Measurements from ENCODE around the gene APLF.
A peak's percentile ranks its signal among the peaks of the same experiment; 100 is the strongest.

The APLF gene, protein sequence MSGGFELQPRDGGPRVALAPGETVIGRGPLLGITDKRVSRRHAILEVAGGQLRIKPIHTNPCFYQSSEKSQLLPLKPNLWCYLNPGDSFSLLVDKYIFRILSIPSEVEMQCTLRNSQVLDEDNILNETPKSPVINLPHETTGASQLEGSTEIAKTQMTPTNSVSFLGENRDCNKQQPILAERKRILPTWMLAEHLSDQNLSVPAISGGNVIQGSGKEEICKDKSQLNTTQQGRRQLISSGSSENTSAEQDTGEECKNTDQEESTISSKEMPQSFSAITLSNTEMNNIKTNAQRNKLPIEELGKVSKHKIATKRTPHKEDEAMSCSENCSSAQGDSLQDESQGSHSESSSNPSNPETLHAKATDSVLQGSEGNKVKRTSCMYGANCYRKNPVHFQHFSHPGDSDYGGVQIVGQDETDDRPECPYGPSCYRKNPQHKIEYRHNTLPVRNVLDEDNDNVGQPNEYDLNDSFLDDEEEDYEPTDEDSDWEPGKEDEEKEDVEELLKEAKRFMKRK

GRCh38 chr2:68467077-68467960 lies at the start of gene APLF, which contains the start of gene FBXO48:
Gene APLF, plus strand, starts transcription at chr2:68467585. Its CDS starts 147 bp downstream, at chr2:68467732.
Gene FBXO48, minus strand, starts transcription at chr2:68467294. Its CDS starts 2,149 bp downstream, at chr2:68465145.
- DNase-seq = peak; percentile 98

DNA sequence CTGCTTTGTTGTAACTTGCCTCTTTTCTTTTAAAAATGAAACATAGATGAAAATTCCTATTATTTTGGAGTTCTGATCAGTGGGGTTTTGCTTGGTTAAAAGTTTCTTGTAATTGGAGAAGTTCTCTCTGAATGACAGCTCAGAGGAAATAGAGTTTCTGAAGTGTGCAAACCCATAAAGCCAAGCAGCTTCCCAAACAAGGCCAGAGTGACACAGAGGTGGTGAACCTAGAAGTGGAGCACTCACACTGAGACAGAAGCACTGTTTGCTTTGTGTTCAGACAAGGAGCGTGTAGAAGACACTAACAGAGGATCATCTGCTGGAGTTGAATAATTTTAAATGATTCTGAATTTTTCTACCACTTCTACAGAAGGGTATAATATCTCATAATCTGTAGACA lies 49.5 kb upstream of the APLF start:
- no peak for DNase-seq

GRCh38 chr2:68418419-68418818 lies 49.0 kb upstream of the APLF start:
- no peak for DNase-seq

DNA sequence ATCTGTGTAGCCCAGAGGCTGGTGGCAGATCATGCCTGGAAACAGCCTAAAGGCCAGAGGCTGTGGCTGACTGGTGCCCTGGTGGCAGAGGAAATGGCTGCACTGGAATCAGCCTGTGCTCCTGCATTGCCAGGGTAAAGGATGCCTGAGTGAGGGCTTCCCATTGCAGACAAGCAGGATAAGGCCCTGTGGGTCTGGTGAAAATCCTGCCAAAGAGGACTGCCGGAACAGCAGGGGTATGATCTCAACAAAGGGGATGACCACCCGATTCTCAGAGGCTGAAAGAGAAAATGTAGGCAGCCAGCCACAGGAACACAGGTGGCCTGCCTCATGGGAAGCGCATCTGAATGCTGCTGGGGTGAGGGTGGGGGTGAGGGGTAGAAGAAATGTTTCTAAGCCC lies 48.5 kb upstream of the APLF start:
- no peak for DNase-seq

DNA sequence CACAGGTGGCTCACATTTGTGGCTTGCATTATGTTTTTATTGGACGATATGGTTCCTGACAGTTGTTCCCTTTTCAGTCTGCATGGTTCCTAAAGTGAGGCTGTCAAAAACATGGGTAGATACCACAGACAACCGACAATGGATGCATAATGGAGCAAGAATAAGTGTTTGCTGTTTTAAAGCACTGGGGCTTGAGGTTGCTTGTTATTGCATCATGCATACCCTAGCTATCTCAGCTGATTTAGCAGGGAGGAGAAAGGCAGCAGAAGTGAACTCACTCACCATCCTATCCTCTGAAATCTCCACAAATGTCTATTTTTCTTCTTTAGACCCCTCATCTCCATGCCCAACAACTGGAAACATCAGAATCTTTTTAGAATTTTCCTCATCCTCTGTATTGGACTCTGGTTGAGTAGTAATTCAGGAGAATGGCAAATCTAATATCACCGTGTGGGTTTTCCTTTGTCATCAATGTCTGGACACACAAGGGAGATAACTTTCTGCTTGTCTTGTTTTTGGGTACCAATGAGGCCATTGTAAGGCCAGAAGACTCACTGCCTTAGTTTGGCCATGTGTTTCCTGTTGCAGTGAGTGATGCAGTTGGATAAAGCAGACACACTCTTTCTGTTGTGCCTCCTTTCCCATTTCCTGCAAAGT lies 47.0 kb upstream of the APLF start:
- no peak for DNase-seq

DNA sequence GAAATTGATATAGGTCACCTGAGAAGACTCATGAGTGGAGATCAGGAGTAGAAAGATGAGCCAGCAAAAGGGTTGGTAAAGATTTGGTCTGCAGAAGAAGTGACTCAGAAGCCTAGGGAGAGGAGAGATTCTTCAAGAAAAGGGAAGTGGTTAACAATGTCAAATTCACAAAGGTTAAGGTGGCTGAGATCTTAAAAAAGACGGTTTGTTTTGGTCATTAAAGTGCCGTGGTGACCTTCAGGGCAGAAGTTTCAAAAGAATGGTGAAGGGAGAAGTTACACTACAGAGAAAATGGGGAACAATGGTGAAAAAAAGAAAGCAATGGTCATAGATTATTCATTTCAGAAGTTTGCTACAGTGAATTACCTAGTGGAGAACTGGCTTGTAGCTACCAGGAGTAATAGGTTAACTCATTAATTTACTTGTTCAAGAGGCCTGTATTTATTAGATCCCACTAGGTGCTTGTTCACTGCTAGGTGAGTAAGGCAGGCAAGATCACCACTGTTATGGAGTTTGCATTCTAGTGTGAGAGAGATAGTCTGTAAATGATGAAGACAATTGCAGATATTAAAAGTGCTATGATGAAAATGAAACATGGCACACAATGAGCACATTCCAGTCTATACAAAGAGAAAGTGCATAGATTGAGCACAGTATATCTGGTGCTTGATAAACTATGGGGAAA lies 43.3 kb upstream of the APLF start:
- no peak for DNase-seq

DNA sequence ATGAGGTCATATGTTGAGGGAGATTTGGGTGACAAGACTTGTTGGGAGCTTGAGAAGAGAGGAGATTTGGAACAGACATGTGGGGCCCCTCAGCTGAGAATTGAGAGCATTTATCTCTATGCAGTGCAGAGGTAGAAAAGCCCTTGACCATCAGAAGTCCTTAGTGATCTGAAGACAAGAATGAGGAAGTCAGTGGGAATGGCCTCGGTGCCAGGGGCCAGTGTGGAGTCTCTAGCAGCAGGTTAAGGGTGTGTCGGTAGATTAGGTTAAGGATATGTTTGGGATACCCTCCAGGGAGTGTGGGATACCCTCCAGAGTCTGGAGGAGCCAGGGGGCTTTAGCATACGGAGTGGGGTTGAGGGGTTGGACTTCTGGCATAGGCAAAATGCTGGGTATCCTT lies 41.9 kb upstream of the APLF start:
- DNase-seq = no peak

DNA sequence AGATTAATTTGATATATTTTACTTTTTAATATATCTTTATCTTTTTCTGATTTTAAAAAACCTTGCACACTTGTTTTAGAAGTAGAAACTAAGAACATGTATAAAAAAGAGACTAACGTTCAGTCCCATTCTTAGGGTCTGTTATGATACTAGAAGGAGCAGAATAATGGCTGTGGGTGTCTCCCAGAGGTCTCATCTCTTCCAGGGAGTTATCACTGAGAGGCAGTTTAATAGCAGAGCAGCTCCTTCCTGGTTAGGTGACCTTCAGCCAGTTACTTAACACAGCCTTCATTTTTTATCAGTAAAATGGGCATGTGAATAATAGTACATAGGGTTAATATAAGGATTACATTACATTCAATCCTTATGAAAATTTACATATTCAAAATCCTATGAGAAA lies 40.9 kb upstream of the APLF start:
- DNase-seq = no peak

DNA sequence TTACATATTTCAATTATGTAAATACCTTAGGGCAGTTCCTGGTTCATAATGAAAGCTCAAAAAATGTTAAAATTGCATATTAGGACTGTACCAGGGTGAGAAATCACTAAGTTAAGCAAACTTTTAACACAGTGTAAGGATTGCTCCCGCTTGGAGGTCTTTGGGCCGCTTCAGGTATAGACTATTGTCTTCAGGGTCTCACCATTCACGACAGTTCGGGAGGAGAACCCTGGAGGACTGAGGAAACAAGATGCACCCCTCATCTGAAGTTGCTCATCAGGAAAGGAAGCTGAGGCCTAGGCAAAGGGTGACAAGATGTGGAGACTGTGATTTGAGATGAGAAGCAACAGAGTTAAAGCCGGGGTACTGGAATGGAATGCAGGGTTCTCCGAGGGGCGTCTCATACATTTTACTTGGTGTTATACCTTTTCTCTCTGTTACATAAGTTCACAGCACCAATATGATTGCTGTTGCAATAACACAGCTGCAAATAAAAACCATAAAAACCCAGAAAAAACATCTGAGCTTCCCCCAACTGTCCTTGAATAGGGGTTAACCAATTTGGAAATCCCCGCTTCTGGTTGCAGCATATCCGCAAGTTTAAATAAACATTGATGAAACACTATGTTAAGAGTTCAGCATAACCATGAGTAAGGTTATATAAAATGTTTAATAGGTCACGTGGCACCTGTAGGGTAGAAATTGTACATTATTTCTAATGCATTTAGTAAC lies 40.4 kb upstream of the APLF start:
- DNase-seq = no peak

DNA sequence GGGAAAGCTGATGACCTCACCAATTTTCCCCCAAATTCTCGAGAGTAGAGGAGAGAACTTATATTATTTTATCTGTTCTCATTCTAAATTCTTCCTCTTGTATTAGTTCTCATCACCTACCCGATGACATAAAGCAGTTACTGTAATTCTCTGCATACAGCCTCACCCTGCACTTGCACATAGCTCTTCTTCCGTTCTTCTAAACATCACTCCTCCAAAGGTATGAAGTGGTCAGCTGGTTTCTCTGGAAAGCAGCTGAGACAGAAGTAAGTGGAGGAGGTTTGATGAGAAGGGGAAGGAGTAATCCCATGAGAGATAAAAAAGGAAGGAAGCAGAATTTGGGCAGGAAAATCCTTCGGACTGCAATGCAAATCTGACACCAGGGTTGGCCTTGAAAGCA lies 39.3 kb upstream of the APLF start:
- no peak for DNase-seq

DNA sequence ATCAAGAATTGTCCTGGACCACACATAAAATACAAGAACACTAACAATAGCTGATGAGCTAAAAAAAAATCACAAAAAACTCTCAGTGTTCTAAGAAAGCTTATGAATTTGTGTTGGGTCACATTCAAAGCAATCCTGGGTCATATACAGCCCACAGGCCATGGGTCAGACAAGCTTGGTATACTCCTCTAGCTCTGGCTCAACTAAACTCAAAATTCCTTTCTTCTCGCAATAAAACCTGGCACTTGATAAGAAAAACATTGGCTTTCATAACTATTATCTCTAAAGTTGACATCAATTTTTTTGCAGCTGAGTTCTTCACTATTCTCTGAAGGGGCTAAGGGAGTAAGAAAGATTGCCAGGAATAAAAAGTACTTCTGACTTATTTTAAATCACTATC lies 38.6 kb upstream of the APLF start:
- DNase-seq = no peak

- DNase-seq = no peak
Measured at GRCh38 chr2:68429311-68429826, 38.0 kb upstream of the APLF start.

- no peak for DNase-seq
Measured at GRCh38 chr2:68431316-68431972, 35.9 kb upstream of the APLF start.

DNA sequence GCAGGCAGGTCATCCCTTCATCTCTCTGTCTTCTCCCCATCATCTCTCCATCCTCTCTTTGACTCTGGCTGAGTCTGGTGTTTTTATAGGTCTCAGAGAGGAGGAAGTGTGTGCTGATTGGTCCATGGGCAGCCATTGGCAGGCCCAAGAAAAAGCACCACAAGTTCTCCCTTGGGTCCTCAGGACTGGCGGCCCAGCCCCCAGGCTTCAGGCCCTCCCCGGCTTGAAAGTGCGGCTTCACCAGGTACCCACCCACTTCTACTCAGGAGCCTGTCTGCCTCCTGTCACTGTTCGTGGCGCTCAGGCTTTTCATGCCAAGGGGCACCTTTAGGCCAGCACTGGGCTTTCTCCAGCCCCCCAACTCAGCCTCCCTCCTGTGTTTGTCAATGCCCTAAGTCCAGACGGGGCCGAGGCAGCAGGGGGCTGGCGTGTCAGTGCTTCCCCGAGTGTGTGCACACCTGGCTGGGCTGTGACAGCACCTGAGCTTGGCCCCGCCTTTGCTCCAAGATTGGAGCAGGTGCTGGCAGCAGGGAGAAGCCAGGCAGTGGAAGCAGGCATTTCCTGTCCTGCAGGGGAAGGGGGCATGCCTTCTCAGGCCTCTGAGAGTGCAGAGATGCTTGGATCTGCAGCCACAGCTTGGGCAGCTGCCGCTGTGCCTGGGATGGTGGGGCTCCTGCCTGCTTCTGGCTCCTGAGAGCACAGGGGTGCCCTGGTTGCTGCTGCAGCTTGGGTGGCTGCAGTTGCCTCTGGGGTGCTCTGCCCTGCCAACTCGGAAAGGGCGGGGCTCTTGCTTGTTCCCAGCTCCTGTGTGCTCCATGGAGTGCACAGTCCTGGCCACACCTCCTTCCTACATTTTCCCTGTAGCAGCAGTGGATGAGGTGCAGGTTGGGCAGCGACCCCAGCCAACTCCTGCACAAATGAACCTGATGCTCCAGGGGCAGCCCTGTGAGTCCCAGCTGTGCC lies 34.4 kb upstream of the APLF start:
- DNase-seq = no peak

DNA sequence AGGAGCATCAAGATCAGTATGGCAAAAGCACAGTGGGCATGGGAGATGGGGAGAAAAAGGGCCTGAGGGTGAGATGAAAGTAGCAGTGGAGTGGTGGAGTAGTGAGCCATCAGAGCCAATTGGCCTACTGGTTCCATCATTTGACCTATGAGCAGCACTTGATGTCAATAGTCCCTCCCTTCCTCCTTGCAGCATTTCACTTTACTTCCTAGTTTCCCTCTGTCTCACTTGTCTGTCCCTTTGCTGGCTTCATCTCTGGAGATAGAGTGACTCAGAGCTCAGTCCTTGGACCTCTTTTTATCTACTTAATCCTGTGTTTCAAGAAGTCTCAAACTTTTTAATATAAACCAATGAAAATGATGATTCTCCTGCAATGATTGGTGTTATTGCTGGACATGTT lies 32.4 kb upstream of the APLF start:
- no peak for DNase-seq

DNA sequence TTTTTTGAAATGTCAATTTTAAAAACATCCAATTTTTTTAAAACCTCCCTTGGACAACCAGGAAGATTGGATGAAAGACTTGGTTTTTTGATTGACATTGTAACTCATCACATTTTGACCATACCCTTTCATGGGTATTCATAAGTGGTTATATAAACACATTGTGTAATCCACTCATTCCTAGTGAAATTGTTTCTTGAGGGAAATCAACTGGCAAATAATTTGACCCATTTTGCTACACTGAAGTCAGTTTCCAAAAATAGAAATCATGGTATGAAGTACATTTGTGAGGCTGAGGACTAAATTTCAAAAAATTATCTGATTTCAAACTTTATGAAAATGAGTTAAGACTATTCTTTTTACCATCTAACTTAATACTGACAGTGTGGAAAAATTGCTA lies 31.8 kb upstream of the APLF start:
- DNase-seq = no peak

- DNase-seq = no peak
Measured at GRCh38 chr2:68436270-68436669, 31.1 kb upstream of the APLF start.

- no peak for DNase-seq
Measured at GRCh38 chr2:68438455-68439303, 28.7 kb upstream of the APLF start.

All from right forelimb (tissue), 1 donor.